GM12801 (cell line): ENCODE data around the gene CATSPER1.

Experiments
- TF ChIP-seq, protein P1 (sequence below): IDR thresholded peaks from one replicate; pipeline ENCODE4 v1.5.1; 2011; ENCODE audit warnings: control low read depth; ENCODE audit not compliant: insufficient read length; ENCODE audit errors: extremely low read depth

CATSPER1 gene

GRCh38 chr11:66069715-66070603 lies 43.7 kb upstream of the CATSPER1 start, which contains the start of gene PACS1:
PACS1 (plus strand) TSS chr11:66070272; CDS start chr11:66070487, 215 bp downstream.
- TF ChIP-seq, protein P1, sequence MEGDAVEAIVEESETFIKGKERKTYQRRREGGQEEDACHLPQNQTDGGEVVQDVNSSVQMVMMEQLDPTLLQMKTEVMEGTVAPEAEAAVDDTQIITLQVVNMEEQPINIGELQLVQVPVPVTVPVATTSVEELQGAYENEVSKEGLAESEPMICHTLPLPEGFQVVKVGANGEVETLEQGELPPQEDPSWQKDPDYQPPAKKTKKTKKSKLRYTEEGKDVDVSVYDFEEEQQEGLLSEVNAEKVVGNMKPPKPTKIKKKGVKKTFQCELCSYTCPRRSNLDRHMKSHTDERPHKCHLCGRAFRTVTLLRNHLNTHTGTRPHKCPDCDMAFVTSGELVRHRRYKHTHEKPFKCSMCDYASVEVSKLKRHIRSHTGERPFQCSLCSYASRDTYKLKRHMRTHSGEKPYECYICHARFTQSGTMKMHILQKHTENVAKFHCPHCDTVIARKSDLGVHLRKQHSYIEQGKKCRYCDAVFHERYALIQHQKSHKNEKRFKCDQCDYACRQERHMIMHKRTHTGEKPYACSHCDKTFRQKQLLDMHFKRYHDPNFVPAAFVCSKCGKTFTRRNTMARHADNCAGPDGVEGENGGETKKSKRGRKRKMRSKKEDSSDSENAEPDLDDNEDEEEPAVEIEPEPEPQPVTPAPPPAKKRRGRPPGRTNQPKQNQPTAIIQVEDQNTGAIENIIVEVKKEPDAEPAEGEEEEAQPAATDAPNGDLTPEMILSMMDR: no peak

- TF ChIP-seq, protein P1: no peak
Observed at GRCh38 chr11:66068923-66069714, 42.8 kb upstream of the CATSPER1 start.

- TF ChIP-seq, protein P1: no peak
Observed at GRCh38 chr11:66068154-66068821, 42.0 kb upstream of the CATSPER1 start.

DNA sequence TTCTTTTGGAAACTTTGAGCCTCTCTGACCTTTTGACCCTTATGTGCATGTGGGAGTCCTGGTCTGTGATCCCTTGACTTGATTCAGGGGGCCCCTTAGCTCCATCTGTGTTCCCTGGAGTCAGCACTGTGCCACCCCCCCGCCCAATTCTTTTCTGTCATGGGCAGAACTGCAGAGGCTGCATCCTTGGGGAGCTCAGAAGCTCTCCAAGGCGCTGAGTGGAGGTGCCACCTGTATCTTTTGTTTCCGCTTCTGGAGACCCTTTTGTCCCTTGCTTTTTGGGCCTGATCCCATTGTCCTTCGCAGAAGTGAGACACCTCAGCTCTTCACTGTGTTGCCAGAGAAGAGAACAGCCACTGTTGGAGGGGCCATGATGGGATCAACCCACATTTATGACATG lies 41.4 kb upstream of the CATSPER1 start:
- TF ChIP-seq, protein P1: no peak

DNA sequence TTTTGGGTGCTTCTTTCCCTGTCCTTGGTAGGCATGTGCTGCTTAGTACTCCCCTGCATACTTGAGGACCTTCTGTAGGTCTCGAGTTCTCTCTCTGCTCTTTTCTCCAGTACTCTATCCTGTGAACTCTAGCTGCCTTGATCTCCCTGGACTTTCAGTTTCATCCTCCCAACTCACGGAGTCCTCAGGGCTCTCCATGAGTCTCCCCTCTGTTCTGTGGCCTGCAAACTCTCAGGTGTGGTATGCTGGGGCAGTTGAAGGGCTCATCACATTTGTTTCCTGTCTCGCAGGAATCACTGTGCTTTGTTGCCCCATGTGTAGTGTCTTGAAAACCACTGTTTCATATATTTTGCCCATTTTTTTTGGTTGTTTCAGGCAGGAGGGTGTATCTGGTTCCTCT lies 40.5 kb upstream of the CATSPER1 start:
- TF ChIP-seq, protein P1: no peak

DNA sequence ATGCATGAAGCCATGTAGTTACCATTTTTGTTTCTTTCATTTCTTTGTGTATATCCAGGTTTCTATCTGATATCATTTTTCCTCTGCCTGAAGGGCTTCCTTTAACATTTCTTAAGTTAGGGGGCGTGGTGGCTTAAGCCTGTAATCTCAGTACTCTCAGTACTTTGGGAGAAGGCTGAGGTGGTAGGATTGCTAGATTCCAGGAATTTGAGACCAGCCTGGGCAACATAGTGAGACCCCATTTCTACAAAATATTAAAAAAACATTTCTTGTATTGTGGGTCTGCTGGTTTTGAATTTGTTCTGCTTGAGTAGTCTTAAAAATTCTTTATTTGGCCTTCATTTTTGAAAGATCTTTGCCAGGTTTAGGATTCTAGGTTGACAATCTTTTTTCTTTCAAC lies 38.3 kb upstream of the CATSPER1 start:
- TF ChIP-seq, protein P1: no peak

DNA sequence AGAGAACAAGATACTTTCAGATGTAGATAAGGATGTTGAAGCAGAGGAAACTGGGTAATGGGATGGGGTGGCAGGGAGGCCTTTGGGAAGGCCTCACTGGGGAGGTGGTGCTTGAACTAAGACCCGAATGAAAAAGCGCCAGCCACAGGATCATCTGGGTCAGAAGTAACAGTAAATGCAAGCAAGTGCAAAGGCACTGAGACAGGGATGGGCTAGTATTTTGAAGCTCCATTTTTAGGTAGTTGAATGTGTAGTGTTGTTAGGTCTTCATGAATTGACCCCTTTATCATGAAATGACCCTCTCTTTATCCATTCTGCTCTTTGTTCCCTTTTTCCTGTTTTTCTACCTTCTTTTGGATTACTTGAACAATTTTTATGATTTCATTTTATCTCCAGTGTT lies 37.6 kb upstream of the CATSPER1 start:
- TF ChIP-seq, protein P1: no peak
